ENCODE measurements around the gene ARHGAP8. TPM values are rescaled to one million over a fixed set of nuclear protein-coding genes. Genes with fewer than 3 reads are reported as not detected.

ARHGAP8 gene
- total RNA-seq, 2 donors from 2014 or later, result 0.24 TPM; not detected in 1

DNA sequence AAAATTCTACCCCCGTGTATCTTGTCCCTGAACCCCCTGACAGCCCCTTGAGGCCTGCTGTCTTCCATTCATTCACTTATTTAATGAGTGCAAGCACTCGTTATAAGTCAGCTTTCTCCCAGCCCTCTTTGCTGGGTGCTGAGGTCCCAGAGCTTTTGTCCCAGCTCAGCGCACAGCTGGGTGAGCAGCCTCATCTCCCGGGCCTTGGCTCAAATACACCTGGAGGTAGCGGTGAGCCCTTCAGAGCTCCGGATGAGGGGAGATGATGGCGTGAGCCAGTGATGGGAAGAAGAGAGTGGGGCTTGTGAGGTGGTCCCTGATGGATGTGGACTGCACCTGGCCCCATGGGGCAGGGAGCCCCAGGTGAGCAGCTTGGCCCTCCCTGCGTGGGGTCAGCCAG lies 18.1 kb upstream of the ARHGAP8 start:
- H3K27me3 ChIP-seq, result no peaks in the 10 kb centered on the region
- no peak overlapping the region for H3K4me3 ChIP-seq
- TF ChIP-seq, protein P1, sequence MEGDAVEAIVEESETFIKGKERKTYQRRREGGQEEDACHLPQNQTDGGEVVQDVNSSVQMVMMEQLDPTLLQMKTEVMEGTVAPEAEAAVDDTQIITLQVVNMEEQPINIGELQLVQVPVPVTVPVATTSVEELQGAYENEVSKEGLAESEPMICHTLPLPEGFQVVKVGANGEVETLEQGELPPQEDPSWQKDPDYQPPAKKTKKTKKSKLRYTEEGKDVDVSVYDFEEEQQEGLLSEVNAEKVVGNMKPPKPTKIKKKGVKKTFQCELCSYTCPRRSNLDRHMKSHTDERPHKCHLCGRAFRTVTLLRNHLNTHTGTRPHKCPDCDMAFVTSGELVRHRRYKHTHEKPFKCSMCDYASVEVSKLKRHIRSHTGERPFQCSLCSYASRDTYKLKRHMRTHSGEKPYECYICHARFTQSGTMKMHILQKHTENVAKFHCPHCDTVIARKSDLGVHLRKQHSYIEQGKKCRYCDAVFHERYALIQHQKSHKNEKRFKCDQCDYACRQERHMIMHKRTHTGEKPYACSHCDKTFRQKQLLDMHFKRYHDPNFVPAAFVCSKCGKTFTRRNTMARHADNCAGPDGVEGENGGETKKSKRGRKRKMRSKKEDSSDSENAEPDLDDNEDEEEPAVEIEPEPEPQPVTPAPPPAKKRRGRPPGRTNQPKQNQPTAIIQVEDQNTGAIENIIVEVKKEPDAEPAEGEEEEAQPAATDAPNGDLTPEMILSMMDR (IDR thresholded peaks at IDR 0.05), result no peak
- DNase-seq (ENCODE audit: low spot score), result no peak
- H3K36me3 ChIP-seq, result no peaks in the 10 kb centered on the region
- H3K4me1 ChIP-seq, result peaks cover 0 to 21% of the 10 kb centered on the region in 2 donors
- H3K9me3 ChIP-seq, result no peaks in the 10 kb centered on the region
- H3K27ac ChIP-seq, result no peak overlapping the region

DNA sequence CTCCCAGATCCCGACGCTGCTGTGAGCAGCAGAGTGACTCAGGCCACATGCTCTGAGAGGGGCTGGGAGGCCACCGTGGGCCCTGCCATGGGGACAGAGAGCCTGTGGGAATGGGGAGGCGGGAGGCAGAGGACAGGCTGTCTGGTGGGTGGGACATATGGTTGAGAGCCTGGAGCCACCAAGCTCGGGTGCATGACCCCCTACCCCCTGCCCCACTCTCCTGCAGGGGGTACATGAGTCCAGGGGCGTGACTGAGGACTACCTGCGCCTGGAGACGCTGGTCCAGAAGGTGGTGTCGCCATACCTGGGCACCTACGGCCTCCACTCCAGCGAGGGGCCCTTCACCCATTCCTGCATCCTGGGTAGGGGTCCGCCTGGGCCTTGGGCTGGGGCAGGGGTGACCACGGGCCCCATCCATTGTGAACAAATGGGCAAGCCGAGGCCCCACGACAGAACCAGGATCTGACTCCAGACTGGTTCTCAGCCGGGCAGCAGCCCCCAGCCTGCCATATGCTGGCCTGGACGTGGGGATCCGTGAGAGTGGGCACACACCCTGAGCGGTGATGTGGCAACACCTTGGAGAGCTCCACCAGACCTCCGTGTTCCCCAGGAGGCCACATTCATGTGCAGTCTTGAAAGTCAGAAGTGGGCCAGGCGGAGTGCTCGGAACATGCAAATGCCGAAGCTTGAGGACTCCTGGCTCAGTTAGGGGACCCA lies 17.4 kb upstream of the ARHGAP8 start:
- Histone ChIP-seq H3K27me3 (no peaks in the 10 kb centered on the region), H3K4me1 (peaks cover 0 to 14% of the 10 kb centered on the region in 2 donors), H3K36me3 (no peaks in the 10 kb centered on the region), H3K27ac (no peak overlapping the region), H3K9me3 (no peaks in the 10 kb centered on the region), H3K4me3 (no peak overlapping the region)
- no peak for DNase-seq (ENCODE audit: low spot score)
- TF ChIP-seq, protein P1 (IDR thresholded peaks at IDR 0.05), result no peak

DNA sequence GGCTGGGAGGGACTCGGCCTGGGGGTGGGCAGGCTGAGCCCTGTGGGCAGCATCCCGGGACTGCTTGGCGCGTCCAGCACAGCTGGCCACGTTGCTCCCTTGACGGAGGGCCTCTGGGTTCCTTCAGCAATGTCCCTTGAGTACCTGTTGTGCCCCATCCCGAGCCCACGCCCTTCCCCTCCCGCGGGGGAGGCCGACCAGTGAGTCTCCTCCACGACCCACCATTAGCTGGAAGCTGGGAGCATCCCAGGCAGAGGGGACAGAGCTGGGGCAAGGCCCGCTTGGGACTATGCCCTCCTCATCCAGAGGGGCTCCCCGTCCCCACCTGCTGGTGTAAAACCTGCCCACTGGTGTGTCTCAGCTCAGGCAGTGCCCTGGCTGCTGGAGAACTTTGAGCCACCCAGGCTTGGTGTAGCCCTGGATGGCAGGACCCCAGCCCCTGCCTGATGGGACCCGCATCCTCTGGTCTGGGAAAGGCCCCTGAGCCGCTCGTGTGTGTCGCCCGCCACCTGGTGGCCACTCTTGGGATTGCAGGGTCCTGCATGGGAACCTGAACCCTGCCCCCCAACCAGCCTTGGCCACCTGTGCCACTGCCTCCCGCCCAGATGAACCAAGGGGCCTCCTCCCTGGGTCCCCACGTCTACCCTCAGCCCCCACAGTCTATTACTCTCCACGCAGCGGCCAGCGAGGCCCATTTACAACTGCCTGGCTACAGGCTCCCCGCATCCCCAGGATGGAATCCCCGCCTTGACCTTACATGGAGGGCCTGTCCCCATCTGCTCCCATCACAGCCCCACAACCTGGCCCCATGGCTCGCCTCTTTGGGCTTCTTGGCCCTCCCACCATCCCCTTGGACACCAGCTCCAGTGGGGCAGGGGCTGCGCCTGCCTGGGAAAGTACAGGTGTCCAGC lies 16.6 kb upstream of the ARHGAP8 start:
- no peaks in the 10 kb centered on the region for H3K9me3 ChIP-seq
- H3K27me3 ChIP-seq, result no peaks in the 10 kb centered on the region

DNA sequence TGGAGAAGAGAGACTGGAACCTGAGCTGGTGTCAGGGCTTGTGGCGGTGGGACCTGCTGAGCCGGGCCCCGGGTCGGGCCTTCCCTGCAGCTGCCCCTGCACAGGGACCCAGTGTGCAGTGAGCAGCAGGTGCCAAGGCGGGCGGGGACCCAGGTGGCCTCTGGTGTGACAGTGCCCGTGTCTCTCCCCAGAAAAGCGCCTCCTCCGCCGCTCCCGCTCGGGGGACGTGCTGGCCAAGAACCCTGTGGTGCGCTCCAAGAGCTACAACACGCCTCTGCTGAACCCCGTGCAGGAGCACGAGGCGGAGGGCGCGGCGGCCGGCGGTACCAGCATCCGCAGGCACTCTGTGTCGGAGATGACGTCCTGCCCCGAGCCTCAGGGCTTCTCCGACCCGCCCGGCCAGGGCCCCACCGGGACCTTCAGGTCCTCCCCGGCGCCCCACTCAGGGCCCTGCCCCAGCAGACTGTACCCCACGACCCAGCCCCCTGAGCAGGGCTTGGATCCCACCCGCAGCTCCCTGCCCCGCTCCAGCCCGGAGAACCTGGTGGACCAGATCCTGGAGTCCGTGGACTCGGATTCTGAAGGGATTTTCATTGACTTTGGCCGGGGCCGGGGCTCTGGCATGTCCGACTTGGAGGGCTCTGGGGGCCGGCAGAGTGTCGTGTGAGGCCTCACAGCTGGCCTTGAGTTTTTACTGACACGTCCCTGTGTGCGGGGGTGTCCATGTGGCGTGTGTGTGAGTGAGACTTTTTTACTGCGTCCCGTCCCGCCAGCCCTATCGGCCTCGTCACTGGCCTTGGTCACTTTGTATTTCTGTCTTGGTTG lies 15.6 kb upstream of the ARHGAP8 start:
- H3K27ac ChIP-seq, result no peak overlapping the region
- peaks cover 0 to 9% of the 10 kb centered on the region in 2 donors for H3K4me1 ChIP-seq
- no peaks in the 10 kb centered on the region for H3K27me3 ChIP-seq
- H3K9me3 ChIP-seq, result no peaks in the 10 kb centered on the region
- H3K36me3 ChIP-seq, result no peaks in the 10 kb centered on the region
- H3K4me3 ChIP-seq, result no peak overlapping the region
- no peak for DNase-seq (ENCODE audit: low spot score)
- TF ChIP-seq, protein P1 (IDR thresholded peaks at IDR 0.05), result no peak

More for the DNA sequence above, 16.6 kb upstream of the ARHGAP8 start:
- Histone ChIP-seq H3K4me3 (no peak overlapping the region), H3K36me3 (no peaks in the 10 kb centered on the region), H3K4me1 (peaks cover 0 to 9% of the 10 kb centered on the region in 2 donors), H3K27ac (no peak overlapping the region)
- DNase-seq (ENCODE audit: low spot score), result peak; percentile 77
- TF ChIP-seq, protein P1 (IDR thresholded peaks at IDR 0.05), result peak; percentile 97 to 100

Measured in right atrium auricular region (tissue), 2 donors.